ENCODE results near the gene KCNK18.

- peak in 1 of 2 donors; percentile 15 for TF ChIP-seq CTCF (IDR thresholded peaks at IDR 0.05; ENCODE audit: extremely low read depth in 1 of 2, insufficient read depth in 1 of 2, low read depth in 1 of 2, low read length in 2 of 2)
- no peak for TF ChIP-seq POLR2AphosphoS5 (IDR thresholded peaks at IDR 0.05; ENCODE audit: insufficient read depth, low read depth, low read length)
- TF ChIP-seq MAX (IDR thresholded peaks at IDR 0.05; ENCODE audit: insufficient read depth, insufficient read length): no peak
- no peak for TF ChIP-seq POLR2A (IDR thresholded peaks at IDR 0.05; ENCODE audit: low read depth, low read length)
- no peak for TF ChIP-seq FOS (IDR thresholded peaks at IDR 0.05; ENCODE audit: borderline replicate concordance, insufficient read depth, low read length)
- TF ChIP-seq EZH2 (IDR thresholded peaks at IDR 0.05; ENCODE audit: borderline replicate concordance, low read depth, low read length, severe bottlenecking): no peak
- no peak for TF ChIP-seq JUN (IDR thresholded peaks at IDR 0.05; ENCODE audit: borderline replicate concordance, insufficient read depth, insufficient read length, low read depth)
- no peak for TF ChIP-seq GATA2 (IDR thresholded peaks at IDR 0.05; ENCODE audit: insufficient read depth, insufficient read length, low read depth, low read length)
Measured at GRCh38 chr10:117163061-117163953, 34.0 kb upstream of the KCNK18 start.
